Adrenal gland (tissue), 5 donors: ENCODE data around the gene RIPK3.

Experiments
- CTCF ChIP-seq, 6 experiments: fragments of 450-650 bp in 4 of 6; fragments of 200-600 bp in 2 of 6; sonication (generic) in 1 of 6; IDR thresholded peaks; 1 replicate in 5 of 6; 2 replicates in 1 of 6; pipeline versions ENCODE4 v1.5.1 to v1.8.0; 2016 to 2021; ENCODE audit warnings: antibody characterized with exemption in 6 of 6, mild to moderate bottlenecking in 2 of 6, moderate library complexity in 1 of 6
- POLR2A ChIP-seq, 2 donors: fragments of 450-650 bp; IDR thresholded peaks; one replicate each; pipeline ENCODE4 v1.6.1; 2017; ENCODE audit warnings: antibody characterized with exemption in 2 of 2, mild to moderate bottlenecking in 2 of 2, moderate library complexity in 1 of 2
- donor health status: DM: no; HTN: no; CAD: no.

- no peak for TF ChIP-seq CTCF (IDR thresholded peaks at IDR 0.05)
- no peak for TF ChIP-seq POLR2A (IDR thresholded peaks at IDR 0.05)
Observed at GRCh38 chr14:24316597-24316950, 23.2 kb downstream of the RIPK3 start.
